Ishikawa (cell line): ENCODE measurements around the gene TBX6.

Source experiments
- YY1 ChIP-seq: IDR thresholded peaks from 2 replicates; pipeline ENCODE4 v1.6.1; 2012; ENCODE audit warnings: low read depth
- TF ChIP-seq, protein P1 (sequence below): IDR thresholded peaks from 2 replicates; pipeline ENCODE4 v1.6.1; 2012; ENCODE audit warnings: low read depth, mild to moderate bottlenecking

DNA sequence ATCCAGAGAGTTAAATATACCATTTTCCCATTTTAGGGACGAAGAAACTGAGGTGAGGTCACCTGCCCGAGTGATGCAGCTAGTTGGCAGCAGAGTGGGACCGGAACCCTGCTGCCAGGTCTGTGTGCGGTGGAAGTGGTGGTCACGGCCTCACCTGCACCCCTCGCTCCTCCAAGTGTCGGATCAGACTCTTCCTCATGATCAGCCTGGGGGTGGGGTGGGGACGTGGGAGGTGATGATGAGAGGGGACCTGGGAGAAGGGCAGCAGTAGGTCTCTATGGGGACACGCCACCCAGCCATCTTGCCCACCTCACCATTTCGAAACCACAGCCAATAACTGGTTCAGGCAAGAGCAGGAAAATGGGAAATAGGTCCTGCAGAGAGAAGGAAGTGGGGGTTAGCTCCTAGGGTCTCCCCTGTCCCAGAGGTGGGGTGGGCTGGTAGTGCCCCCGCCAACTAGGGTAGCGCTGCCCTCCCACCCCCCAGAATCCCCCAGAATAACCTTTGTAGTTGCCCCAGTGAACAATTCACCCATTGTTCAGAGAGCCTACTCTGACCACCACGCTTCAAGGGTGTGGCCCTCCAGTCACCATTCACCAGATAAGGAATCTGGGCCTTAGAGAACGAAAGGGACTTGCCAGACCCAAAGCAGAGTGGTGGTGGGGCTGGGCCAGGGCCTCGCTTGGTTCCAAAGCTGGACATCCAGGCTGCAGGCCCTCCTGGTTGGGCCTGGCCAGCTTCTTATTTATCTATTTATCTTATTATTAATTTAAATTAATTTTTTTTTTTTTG lies 16.5 kb upstream of the TBX6 start:
- TF ChIP-seq, protein P1, sequence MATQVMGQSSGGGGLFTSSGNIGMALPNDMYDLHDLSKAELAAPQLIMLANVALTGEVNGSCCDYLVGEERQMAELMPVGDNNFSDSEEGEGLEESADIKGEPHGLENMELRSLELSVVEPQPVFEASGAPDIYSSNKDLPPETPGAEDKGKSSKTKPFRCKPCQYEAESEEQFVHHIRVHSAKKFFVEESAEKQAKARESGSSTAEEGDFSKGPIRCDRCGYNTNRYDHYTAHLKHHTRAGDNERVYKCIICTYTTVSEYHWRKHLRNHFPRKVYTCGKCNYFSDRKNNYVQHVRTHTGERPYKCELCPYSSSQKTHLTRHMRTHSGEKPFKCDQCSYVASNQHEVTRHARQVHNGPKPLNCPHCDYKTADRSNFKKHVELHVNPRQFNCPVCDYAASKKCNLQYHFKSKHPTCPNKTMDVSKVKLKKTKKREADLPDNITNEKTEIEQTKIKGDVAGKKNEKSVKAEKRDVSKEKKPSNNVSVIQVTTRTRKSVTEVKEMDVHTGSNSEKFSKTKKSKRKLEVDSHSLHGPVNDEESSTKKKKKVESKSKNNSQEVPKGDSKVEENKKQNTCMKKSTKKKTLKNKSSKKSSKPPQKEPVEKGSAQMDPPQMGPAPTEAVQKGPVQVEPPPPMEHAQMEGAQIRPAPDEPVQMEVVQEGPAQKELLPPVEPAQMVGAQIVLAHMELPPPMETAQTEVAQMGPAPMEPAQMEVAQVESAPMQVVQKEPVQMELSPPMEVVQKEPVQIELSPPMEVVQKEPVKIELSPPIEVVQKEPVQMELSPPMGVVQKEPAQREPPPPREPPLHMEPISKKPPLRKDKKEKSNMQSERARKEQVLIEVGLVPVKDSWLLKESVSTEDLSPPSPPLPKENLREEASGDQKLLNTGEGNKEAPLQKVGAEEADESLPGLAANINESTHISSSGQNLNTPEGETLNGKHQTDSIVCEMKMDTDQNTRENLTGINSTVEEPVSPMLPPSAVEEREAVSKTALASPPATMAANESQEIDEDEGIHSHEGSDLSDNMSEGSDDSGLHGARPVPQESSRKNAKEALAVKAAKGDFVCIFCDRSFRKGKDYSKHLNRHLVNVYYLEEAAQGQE = no peak
- no peak for TF ChIP-seq YY1
